HG02981 (cell line): ENCODE data around the gene ARAP1.

Experiments
- ATAC-seq: cut with Tn5 transposase; IDR thresholded peaks from one replicate; pipeline ENCODE4 v1.9.1; 2021; ENCODE audit warnings: mild to moderate bottlenecking, moderate library complexity; ENCODE audit not compliant: unreplicated experiment

ARAP1 gene

DNA sequence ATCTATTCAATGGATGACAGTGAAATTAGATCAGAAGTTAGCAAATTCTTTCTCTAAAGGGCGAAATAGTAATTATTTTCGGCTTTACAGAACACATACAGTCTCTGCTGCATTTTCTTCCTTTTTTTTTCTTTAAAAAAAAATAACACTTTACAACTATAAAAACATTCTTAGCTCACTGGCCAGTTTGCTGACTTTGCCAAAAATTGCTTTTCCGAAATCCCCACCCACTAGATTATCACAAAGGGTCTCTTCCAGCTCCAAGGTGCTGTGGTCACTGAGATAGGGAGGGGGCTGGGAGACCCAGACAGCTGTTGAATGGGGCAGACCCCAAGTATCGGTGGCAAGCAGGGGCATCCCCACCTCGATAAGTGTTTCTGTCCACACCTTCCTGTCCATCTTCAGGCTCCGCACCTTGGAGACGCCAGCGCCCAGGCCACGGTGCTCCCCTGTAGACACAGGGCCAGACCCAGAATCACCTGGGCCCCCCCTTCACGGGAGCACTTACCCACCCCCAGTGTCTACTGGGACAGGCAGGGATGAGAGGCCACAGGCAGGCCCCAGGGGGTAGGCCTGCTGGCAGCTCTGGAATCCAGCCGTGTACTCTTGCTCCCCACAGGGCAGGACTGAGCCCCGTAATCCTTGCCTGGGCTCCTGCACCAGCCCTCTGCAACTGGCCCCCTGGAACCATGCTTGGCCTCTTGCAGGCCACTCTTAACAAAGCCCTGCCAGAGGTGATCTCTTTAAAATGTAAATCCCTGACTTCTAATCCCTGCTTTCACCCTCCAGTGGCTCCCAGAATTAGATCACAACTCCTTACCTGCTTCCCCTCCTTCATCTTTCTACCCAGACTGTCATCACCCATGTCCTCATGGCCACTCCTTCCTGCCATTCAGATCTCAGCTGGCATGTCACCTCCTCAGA lies 46.5 kb downstream of the ARAP1 start:
- no peak for ATAC-seq

DNA sequence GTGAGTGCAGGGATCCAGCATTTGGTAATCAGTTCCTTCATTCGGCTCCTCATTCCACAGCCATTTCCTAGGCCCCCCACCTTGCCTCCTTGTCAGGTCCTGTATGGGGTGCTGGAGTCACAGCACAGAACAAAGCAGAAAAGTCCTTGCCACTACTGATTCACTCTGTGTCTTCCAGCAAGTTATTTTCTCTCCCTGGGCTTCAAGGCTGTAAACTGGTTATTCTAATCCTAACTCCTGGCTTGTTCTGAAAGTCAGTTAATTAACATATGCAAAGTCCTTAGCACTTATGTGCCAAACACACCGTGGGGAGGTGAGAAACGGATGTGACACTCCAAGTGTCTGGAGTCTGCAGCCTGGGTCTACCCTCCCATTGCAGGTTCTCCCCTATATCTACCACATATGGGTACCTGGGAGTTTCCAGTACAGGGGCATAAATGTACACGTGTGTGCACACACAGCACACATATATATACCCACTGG lies 47.4 kb downstream of the ARAP1 start:
- no peak for ATAC-seq

DNA sequence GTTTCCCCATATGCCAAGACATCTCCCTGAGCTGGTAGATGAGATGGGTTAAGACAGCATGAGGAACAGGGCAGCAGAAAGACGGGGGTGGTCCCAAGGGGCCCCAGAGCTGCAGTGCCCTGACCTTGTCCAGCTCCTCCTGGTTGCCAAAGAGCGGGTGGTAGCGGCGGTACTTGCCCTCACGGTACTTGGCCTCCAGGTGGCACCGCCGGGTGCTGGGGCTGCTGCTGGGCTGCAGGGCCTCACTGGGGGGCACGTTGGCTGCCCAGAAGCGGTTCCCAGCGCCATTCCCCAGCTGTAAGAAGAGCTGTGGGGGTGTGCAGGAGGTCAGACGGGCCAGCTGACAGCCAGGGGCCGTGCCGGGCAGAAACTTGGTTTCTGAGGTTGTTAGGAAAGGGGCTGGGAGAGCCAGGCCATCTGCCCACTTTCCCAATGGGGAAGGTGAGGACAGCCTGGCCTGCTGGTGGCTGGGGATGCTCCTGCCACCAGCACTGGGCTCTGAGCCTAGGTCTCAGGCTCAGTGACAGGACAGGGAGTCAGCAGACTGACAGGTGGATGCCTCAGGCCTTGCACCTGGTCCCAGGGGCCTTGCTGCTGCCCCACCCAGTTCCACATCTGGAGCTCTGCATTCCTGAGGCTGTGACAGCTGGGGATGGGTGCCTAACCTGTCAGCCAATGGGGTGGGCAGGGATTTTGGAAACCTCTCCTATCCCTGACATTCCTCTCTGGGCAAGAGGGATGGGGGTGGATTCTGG lies 48.0 kb downstream of the ARAP1 start:
- no peak for ATAC-seq

DNA sequence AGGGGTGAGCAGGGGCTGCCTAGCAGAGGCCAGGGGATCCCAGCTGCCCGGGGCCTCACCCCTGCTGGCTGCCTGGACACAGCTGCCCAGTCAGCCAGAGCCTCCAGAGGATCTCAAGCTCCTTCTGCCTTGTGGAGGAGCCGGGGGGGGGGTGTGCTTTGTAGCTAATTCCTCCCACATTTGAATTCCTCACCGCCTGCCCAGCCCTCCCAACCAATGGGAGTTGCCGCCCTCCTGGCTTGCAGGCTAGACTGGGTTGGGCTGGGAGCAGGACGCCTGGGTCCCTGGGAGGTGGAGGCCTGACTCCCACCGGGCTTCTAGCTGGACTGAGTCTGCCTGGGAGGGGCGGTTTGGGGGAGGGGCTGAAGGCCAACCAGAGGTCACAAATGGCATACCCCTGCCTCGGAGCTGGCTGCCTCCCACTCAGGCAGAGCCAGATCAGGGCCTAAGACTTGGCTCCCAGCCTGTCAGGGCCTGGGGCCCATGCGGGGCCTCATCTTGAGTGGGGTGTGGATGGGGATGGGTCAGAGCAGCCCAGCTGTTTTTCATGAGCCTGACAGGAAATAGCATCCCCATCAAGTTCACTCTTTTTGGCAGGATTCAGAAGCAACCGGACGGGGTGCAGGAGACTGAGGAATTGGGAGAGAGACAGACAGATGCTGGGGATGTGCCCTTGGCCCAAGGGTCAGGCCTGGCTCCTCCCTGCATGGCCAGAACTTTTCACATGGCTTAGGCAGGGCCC lies 48.8 kb downstream of the ARAP1 start:
- ATAC-seq, result no peak

DNA sequence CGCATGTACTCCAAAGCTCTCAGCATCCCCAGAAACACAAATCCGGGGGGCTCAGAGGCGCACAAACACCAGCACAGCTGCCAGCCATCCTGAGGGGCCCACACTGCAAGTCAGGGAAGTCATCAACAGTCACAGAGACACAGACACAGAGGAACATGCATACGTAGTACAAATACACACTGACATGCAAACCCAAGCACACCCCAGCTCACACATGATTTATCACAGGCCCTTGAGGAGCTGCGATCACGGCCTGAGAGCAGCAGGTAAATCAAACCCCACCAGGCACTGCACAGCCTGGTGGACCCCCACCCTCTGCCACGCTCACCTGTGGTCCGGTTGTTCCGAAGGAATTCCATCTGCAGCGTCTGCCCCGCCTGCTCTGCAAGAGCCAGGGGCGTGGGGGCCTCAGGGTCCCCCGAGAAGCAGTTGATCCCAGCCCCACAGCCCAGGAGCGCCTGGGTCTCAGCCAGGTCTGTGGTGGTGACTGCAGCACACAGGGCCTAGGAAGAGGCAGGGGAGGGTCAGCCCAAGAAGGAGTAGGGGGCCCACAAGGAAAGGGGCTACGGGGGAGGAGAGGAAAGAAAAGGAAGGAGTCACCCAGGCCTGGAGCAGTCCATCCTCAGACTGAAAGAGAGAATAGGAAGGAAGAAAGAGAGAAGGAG lies 49.5 kb downstream of the ARAP1 start:
- no peak for ATAC-seq

DNA sequence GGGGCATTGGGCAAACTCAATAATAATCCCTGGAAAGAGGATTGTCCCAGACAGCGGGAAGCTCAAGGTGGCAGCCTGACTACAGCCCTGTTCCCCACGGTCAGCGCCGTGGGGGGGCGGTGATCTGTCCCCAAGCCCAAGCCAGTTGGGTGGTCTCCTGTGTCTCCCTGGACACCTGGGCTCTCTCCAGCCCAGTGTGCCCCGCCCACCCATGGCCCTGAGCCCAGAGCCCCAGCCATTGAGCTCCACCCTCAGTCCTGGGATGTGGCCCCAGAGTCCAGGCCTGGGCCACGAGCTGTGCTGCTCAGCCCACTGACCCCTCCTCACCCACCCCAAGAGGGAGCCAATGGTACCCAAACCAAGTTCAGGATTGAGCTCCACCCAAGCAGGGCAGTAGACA lies 50.1 kb downstream of the ARAP1 start:
- no peak for ATAC-seq

DNA sequence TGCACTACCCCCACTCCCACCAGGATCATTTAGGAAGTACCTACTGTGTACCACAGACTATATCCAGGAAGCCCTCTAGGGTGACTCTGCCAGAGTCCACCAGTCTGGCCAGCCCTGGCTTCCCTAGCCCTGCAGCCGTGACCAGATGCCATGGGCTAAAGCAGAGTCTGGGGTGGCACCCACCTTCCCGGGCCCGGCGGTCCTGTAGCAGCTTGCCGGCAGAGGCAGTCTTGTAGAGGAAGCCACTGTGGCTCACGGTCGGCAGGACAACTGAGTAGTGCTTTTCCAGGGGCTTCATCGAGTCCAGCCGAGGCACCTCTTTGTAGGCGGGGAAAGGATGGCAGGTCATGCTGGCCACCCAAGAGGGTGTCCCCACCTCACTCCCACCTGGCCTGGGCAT lies 50.7 kb downstream of the ARAP1 start:
- no peak for ATAC-seq

DNA sequence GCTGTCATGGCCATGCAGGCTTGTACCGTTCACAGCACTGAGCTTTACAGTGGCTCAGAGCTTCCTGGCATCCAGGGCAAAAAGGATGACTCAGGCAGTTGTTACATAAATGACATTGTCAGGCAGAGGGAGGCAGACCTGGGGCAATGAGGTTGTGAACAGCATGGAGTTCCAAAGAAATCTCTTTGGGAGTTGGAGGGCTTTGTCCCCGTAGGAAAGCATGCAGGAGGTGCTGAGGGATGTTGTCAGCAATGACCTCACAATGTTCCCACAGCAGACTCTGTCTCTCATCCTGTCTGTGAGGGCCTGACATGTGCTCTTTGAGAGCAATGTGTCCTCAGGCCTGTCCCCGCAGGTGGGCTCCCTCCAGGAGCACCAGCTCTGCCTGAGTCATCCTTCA lies 52.1 kb downstream of the ARAP1 start:
- ATAC-seq, result no peak

DNA sequence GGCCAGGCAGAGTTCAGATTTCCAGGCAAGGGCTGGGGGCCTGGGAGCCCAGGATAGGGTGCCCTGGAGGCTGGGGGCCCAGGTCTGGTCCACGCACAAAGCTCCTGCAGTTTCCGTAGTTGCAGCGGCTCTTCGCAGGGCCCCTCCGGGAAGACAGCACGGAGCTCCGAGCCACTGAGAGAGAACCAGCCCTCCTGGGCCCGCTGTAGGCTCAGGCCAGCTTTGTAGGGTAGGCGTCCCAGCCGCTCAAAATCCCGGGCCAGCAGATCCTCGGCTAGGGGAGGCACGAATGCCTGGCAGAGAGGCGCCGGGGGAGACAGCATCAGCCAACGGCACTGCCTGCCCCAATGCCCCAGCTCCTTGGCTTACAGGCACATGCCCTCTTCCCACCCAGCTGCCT lies 54.4 kb downstream of the ARAP1 start:
- ATAC-seq, result no peak

DNA sequence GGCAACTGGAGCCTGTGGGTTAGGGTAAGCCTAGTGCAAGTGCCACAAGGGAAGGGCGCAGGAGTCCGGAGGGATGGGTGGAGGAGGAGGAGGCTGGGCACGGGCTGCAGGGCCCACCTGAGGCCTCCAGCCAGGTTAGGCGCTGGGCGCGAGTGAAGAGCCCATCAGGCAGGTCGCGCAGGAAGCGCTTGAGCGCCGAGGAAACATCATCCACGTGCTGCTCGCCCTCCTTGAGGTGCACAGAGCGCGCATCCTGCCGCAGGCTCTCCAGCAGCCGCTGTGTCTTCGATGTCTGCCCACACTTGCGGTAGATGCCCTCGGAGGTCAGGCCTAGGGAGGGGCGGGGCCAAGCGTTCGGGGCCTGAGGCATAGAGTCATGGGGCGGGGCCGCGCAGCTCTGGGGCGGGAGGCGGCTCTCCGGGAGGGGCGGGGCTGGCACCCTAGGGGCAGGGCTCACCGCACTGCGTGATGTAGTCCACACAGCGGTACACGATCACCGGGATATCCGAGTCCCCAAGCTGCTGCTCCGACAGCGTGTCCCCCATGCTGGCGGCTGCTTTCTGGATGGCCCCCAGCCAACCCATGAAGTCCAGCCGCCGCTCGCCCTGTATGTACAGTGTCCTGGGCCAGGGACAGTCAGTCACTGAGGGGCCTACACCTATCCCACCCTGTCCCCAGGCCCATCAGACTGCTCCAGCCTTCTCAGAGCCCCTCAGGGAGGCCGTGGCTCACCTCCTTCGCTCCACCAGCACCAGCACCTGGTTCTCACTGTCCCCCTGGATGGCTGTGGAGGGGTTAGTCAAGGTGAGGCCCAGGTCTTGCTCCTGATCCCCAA lies 55.1 kb downstream of the ARAP1 start:
- ATAC-seq, result no peak

DNA sequence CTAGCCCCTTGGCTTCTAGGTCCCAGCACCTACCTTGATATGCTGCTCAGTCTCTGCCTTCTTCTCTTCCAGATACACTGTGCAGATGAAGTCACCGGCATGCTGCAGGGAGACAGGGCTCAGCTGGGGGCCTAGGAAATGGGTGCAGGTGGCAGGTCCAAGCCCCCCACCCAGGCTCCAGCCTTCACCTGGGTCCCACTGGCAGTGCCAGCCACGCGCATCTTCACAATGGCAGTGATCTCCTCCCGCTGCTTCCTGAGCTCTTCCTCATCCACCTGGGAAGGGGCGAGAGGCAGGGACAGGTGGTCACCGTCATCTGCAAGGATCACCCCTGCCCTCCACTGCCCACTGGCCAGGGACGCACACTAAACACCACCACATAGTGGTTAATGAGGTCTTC lies 56.9 kb downstream of the ARAP1 start:
- ATAC-seq, result no peak

DNA sequence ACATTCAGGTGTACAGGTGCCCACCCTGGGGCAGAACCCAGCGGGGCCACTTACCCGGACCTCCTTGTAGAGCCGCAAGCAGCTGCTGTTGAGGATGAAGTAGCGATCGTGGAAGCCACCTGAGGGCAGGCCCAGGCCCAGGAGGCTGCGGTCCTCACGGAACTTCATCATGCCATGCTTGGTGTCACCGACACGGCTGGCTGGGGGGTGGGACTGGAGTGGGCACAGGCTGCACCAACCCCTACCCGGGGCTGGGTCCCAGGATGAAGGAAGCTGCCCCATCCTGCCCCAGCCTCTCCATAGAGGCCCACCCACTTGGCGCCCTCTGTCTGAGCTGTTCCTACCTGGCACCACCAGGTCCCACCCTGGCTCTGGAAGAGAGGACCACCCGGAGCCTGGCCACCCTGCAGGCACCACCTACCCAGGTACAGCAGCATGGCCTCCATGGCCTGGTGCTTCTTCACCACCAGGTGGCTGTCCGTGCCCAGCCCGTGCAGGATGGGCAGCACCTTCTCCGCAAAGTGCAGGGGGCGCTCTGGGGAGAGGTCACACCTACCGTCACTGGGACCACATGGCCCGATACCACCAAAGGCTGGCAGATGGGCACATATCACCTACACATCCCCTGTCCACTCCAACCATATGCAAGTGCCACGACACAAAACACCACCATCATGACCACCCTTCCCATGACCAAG lies 58.8 kb downstream of the ARAP1 start:
- no peak for ATAC-seq

DNA sequence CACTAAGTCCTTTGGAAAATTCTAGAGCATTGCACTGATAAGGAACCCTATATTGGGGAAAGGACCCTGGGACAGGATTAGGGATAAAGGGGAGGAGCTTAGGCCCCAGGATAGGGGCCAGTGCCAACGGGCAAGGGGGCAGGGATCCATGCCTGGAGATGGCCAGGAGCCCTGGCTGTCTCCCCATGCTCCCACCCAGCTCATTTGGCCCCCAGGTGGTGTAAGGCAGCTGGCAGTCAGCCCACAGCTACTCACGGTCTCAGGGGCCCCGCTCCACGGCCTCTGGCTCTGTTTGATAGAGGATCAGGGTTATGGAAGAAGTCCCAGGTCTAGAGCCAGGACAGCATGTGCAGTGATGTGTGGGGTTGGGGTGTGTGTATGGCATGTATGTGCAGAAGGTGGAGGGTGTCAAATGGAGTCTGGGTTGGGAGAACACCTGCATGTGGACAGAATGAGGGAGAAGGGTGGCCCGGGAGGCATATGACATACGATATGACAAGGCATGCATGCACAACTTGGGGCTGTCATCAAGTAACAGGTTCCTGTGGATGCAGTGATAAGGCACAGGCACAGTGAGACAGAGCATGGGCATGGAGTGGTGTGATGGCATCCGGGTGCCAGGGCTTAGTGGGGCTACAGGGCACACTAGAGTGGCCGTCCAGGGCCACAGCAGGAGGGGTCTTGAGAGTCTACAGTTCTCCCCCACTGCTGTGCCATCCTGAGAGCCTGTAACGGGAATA lies 59.5 kb downstream of the ARAP1 start:
- ATAC-seq, result no peak

DNA sequence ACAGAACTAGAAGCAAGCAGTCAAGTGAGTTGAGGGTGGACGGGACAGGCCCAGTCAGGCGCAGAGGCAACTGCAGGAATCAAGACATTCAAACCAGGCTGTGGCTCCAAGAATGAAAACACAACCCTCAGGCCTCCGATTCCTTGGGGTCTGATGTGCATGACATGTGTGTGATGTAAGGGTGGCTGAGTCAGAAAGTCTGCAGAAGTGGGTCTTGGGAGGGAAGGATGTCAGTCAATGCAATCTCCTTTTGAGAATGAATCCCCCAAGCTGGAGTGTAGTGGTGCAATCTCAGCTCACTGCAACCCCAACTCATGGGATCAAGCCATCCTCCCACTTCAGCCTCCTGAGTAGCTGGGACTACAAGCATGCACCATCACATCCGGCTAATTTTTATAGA lies 62.0 kb downstream of the ARAP1 start:
- no peak for ATAC-seq

DNA sequence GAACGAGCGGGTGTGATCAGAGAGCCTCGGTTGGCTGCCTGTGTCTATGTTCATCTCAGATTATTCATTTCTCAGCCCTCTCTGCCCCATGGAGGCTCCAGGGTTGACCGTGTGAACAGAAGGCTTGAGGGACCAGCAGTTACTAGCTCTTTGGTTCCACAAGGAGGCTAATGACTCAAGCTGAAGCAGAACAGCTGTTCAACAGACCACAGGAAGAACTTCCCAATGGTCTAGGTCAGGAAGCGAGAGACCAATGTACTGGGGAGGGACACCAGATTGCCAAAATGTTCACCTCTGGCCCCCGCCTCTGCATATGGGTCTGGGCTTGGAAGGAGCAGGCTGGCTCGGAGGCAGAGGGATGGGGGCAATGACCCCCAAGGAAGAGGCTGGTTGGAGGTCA lies 63.3 kb downstream of the ARAP1 start:
- ATAC-seq, result no peak

DNA sequence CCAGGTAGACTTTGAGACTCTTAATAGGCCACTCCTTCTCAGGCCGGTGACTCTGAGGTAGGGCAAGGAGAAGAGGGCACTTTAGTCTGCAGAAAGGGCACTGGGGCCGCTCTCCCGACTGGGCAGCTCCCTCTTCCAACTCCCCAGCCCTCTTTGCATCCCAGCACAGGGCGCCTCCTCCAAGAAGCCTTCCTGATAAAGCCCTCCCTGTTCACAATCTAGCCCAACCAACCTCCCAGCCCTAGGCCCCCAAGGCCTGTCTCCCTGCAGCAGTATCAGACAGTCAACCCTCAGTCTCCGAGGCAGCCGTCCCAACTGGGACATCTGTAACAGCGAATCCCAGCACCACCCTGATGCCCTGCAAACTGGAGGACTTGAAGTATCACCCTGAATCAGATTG lies 63.7 kb downstream of the ARAP1 start:
- ATAC-seq, result no peak

DNA sequence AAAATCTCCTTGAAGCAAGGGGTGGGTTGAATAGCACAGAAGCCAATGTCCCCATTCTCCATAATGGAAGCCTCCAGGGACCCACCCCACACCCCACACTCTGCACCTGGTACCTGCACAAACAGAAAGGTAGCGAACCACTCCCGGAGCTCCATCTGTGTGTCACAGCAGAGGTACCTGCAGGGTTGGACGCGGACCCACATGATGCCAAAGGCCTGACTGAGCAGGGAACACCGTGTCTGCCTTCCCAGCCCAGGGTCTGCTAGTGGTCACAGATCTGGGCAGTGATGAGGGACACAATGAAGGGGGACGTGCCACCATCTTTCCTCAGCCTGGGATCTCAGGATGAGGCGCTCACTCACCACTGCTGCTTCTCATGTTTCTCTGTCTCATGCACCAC lies 64.9 kb downstream of the ARAP1 start:
- no peak for ATAC-seq

DNA sequence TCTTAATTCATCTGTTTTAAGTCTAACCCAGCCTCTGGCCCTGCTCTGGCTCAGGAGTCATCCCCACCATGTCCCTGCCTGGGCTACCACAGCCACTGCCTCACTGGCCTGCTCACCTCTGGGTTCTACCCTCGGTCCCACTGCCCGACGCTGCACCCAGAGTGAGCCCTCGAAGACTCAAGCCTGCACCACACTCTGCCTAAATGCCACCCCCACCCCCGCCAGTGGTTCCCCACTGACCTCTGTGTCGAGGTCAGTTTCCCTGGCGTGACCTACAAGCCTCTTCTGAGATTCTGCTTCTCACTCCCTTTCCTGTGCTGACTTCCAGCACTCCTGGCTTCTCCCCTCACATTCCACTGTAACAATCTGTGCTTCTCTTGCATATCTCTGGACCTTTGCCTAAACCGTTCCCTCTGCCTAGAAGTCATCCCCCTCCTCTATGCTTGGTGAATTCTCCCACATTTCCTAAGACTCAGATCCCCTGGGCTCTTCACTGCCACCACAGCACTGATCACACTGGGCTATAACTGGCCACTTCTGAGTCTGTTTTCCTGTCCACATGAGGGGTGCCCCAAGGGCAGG lies 65.5 kb downstream of the ARAP1 start:
- ATAC-seq, result no peak
